Body of pancreas (tissue), 4 donors: ENCODE data around the gene PTPRD.

ENCODE experiments used
- CTCF ChIP-seq, 7 experiments: fragments of 450-650 bp in 4 of 7; fragments of 200-600 bp in 3 of 7; sonication (generic) in 3 of 7; IDR thresholded peaks; one replicate each; pipeline ENCODE4 v1.5.1; 2016 to 2019; ENCODE audit warnings: antibody characterized with exemption in 7 of 7
- POLR2A ChIP-seq, 3 donors: fragments of 450-650 bp; IDR thresholded peaks; one replicate each; pipeline ENCODE4 v1.6.1; 2016; ENCODE audit warnings: antibody characterized with exemption in 3 of 3, mild to moderate bottlenecking in 2 of 3

DNA sequence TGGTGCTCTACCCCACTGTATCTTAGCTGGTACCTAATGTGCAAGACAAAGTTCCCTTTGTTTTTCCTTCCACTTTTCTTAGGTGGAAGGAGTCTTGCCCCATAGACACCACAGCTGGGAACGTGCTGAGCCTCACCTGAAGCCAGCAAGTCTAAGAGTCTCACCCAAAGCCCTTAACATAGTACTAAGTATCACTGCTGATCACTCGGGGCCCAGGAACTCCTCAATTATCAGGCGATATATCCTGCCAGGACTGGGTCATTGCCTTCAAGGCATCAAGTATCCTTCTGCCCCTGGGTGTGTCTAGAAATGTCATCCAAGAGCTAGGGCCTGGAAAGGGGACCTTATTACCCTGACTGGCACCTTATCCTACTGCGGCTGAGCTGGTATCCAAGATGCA is 123.9 kb downstream of the PTPRD start:
- no peak for TF ChIP-seq CTCF (IDR thresholded peaks at IDR 0.05)
- no peak for TF ChIP-seq POLR2A (IDR thresholded peaks at IDR 0.05)
